Endothelial cell of umbilical vein (primary cell): Measurements from ENCODE around the gene CPNE5. TPM values are rescaled to one million over a fixed set of nuclear protein-coding genes. Genes with fewer than 3 reads are reported as not detected.

Experiments
- BruUV-seq: library from RNA; stranded (reverse); fragments of 400-500 nt; replicated peaks from 2 replicates; lab custom pipeline; 2021; lab: Mats Ljungman, UMichigan
- CTCF ChIA-PET: fragments of 300-600, 350-600 bp; sonication (Branson Sonifier 250); formaldehyde crosslinking; loops from one replicate; lab custom pipeline; 2021; ENCODE audit warnings: antibody characterized with exemption, inconsistent platforms; lab: Charles Lee
- POLR2A ChIA-PET: fragments of 300-600, 350-600 bp; sonication (Branson Sonifier 250); formaldehyde crosslinking; loops from one replicate; lab custom pipeline; 2021; ENCODE audit warnings: antibody characterized with exemption, inconsistent platforms; lab: Charles Lee
- DNase-seq: peaks from one replicate; pipeline ENCODE4 v3.0.0-alpha.2; 2011; ENCODE audit warnings: low read depth, low spot score
- FAIRE-seq: peaks from 2 replicates; lab custom pipeline; 2011; peaks lifted over from hg19 to GRCh38; lab: Jason Lieb, UNC
- H2AFZ ChIP-seq: 2 replicates; pipeline ENCODE4 v1.6.0; 2012; ENCODE audit warnings: low read depth, low read length, control low read depth, inconsistent platforms
- H3K27ac ChIP-seq: 2 replicates; pipeline ENCODE4 v1.5.1; 2011; ENCODE audit warnings: low read depth, mild to moderate bottlenecking, control low read depth, low read length, moderate library complexity; ENCODE audit not compliant: insufficient read depth
- H3K27me3 ChIP-seq, 2 experiments: 2 replicates each; pipeline versions ENCODE4 v1.6.0 to v1.6.1; 2011; ENCODE audit warnings: low read length in 2 of 2, mixed read lengths in 1 of 2; ENCODE audit not compliant: control insufficient read depth in 2 of 2, insufficient read depth in 2 of 2
- H3K36me3 ChIP-seq, 2 experiments: 2 replicates in 1 of 2; 3 replicates in 1 of 2; pipeline ENCODE4 v1.5.1; 2011; ENCODE audit warnings: low read length in 2 of 2, mild to moderate bottlenecking in 1 of 2, moderate library complexity in 1 of 2; ENCODE audit not compliant: control insufficient read depth in 2 of 2, insufficient read depth in 2 of 2; ENCODE audit errors: extremely low read depth in 1 of 2
- H3K4me1 ChIP-seq: 3 replicates; pipeline ENCODE4 v1.5.1; 2011; ENCODE audit warnings: mild to moderate bottlenecking, low read length; ENCODE audit not compliant: control insufficient read depth, insufficient read depth; ENCODE audit errors: extremely low read depth
- H3K4me2 ChIP-seq: 2 replicates; pipeline ENCODE4 v1.6.1; 2011; ENCODE audit warnings: low read length, control low read depth, mixed read lengths; ENCODE audit not compliant: insufficient read depth
- H3K4me3 ChIP-seq, 3 experiments: fragments of 200-600 bp in 1 of 3; sonication (generic), shearing (Covaris generic) in 1 of 3; replicated peaks in 1 of 3; 2 replicates each; pipeline ENCODE4 v1.5.1; 2011 to 2016; ENCODE audit warnings: control low read depth in 3 of 3, low read length in 3 of 3, mild to moderate bottlenecking in 2 of 3, inconsistent platforms in 1 of 3, low read depth in 1 of 3, moderate library complexity in 1 of 3; ENCODE audit not compliant: insufficient read depth in 1 of 3
- H3K79me2 ChIP-seq: 2 replicates; pipeline ENCODE4 v1.6.0; 2012; ENCODE audit warnings: low read length, inconsistent platforms; ENCODE audit not compliant: control insufficient read depth, insufficient read depth
- H3K9ac ChIP-seq: replicated peaks from 2 replicates; pipeline ENCODE3; 2011; ENCODE audit warnings: low read length, control low read depth; ENCODE audit not compliant: insufficient read depth; ENCODE audit errors: extremely low read depth
- H3K9me1 ChIP-seq: replicated peaks from 3 replicates; pipeline ENCODE4 v1.6.0; 2011; ENCODE audit warnings: mild to moderate bottlenecking, low read length; ENCODE audit not compliant: control insufficient read depth, insufficient read depth; ENCODE audit errors: extremely low read depth
- H3K9me3 ChIP-seq: replicated peaks from 2 replicates; pipeline ENCODE4 v1.5.1; 2012; ENCODE audit warnings: low read length, inconsistent platforms; ENCODE audit not compliant: control insufficient read depth, insufficient read depth
- H4K20me1 ChIP-seq: replicated peaks from 2 replicates; pipeline ENCODE3; 2011; ENCODE audit warnings: mild to moderate bottlenecking, low read length; ENCODE audit not compliant: control insufficient read depth, insufficient read depth; ENCODE audit errors: extremely low read depth
- CTCF ChIP-seq, 2 donors: IDR thresholded peaks; 1 replicate in 1 of 2; 2 replicates in 1 of 2; pipeline ENCODE4 v1.5.1; 2011; ENCODE audit warnings: low read length in 2 of 2, mild to moderate bottlenecking in 2 of 2, moderate library complexity in 2 of 2, control low read depth in 1 of 2, inconsistent platforms in 1 of 2, low read depth in 1 of 2; ENCODE audit not compliant: insufficient read depth in 1 of 2; ENCODE audit errors: extremely low read depth in 1 of 2
- EZH2 ChIP-seq: IDR thresholded peaks from 2 replicates; pipeline ENCODE4 v1.6.1; 2012; ENCODE audit warnings: borderline replicate concordance, low read depth, mild to moderate bottlenecking, moderate library complexity, low read length, inconsistent platforms; ENCODE audit not compliant: severe bottlenecking
- FOS ChIP-seq: IDR thresholded peaks from 2 replicates; pipeline ENCODE4 v1.6.1; 2011; ENCODE audit warnings: mild to moderate bottlenecking, low read length, moderate library complexity, borderline replicate concordance; ENCODE audit not compliant: insufficient read depth
- GATA2 ChIP-seq: IDR thresholded peaks from 2 replicates; pipeline ENCODE4 v1.7.0; 2011; ENCODE audit warnings: low read depth, mild to moderate bottlenecking, moderate library complexity, mixed read lengths, low read length; ENCODE audit not compliant: insufficient read length, insufficient read depth
- JUN ChIP-seq: IDR thresholded peaks from 2 replicates; pipeline ENCODE4 v1.6.1; 2011; ENCODE audit warnings: borderline replicate concordance, low read depth; ENCODE audit not compliant: insufficient read length, insufficient read depth
- MAX ChIP-seq: IDR thresholded peaks from 2 replicates; pipeline ENCODE4 v1.6.1; 2011; ENCODE audit not compliant: insufficient read depth, insufficient read length
- MYC ChIP-seq: IDR thresholded peaks from one replicate; pipeline ENCODE4 v1.6.1; 2011; ENCODE audit warnings: mild to moderate bottlenecking, low read depth, low read length
- POLR2A ChIP-seq: IDR thresholded peaks from 2 replicates; pipeline ENCODE4 v1.6.1; 2012; ENCODE audit warnings: low read depth, mild to moderate bottlenecking, control low read depth, low read length
- POLR2AphosphoS5 ChIP-seq: IDR thresholded peaks from 2 replicates; pipeline ENCODE4 v1.6.1; 2012; ENCODE audit warnings: low read depth, mild to moderate bottlenecking, control low read depth, low read length, moderate library complexity; ENCODE audit not compliant: insufficient read depth
- dilution Hi-C: fragments of 300-500 bp; cut with MboI; formaldehyde crosslinking; loops from one replicate; pipeline ENCODE4 v1.15.0; 2019; ENCODE audit warnings: low sequenced_read_pairs; ENCODE audit not compliant: extremely low pct_ligation_motif_present
- intact Hi-C: fragments of 100-400 bp; cut with micrococcal nuclease; formaldehyde crosslinking; loops from one replicate; pipeline ENCODE4 v1.10.0; 2022
- polyA plus RNA-seq, 4 experiments: library from polyadenylated mRNA; depleted of rRNA in 3 of 4; stranded (reverse) in 3 of 4; unstranded in 1 of 4; fragments of >200 nt; gene quantifications; 2 replicates each; pipeline versions ENCODE4 v1.2.1 to v1.2.3, GENCODE V29; 2011 to 2012; ENCODE audit warnings: missing spikeins in 1 of 4
- total RNA-seq: library from RNA; stranded (reverse); gene quantifications from 2 replicates; pipeline ENCODE4 v1.2.3, GENCODE V29; 2021

Gene CPNE5
- total and polyA plus RNA-seq, 2 donors (not counting 3 experiments of a cell fraction or from before 2014, with no cell fraction given) = 18.8 to 49.4 TPM

GRCh38 chr6:36814249-36814648, 25.0 kb downstream of the CPNE5 start:
- Histone ChIP-seq H3K4me1 (peaks cover 4% of the 10 kb centered on the region), H4K20me1 (no peaks in the 10 kb centered on the region), H3K36me3 (peaks cover 0 to 2% of the 10 kb centered on the region in 2 experiments), H3K9me3 (no peaks in the 10 kb centered on the region), H3K9ac (no peak overlapping the region), H3K9me1 (no peaks in the 10 kb centered on the region), H3K4me3 (no peak overlapping the region), H2AFZ (no peak overlapping the region), H3K27me3 (no peaks in the 10 kb centered on the region), H3K27ac (no peak overlapping the region), H3K4me2 (no peak overlapping the region), H3K79me2 (no peaks in the 10 kb centered on the region)
- ChIA-PET CTCF (interaction anchor here (1.0 to 5.7 kb wide), 3 partner anchors 16 to 37 kb away, joined by 3 to 95 read pairs (median 15); no protein-coding TSS in a partner anchor), POLR2A (no interaction called here)
- dilution Hi-C loops (loop anchor here (5.0 kb wide), 1 partner anchor 38 kb away; no protein-coding TSS in a partner anchor), intact Hi-C loops (no loop called here)
- TF ChIP-seq MYC = no peak
- DNase-seq = no peak
- no TSS peak for BruUV-seq
- FAIRE-seq = no peak

- BruUV-seq = no TSS peak
- dilution Hi-C loops (loop anchor here (5.0 kb wide), 1 partner anchor 39 kb away; no protein-coding TSS in a partner anchor), intact Hi-C loops (no loop called here)
- ChIA-PET POLR2A (no interaction called here), CTCF (interaction anchor here (1.4 to 5.7 kb wide), 3 partner anchors 20 to 38 kb away, joined by 3 to 95 read pairs (median 15); no protein-coding TSS in a partner anchor)
- FAIRE-seq (no peak), DNase-seq (no peak)
- Histone ChIP-seq H3K9me3 (no peaks in the 10 kb centered on the region), H3K4me3 (no peak overlapping the region), H4K20me1 (no peaks in the 10 kb centered on the region), H3K79me2 (no peaks in the 10 kb centered on the region), H3K27ac (no peak overlapping the region), H2AFZ (no peak overlapping the region), H3K4me1 (peaks cover 4% of the 10 kb centered on the region), H3K27me3 (no peaks in the 10 kb centered on the region), H3K4me2 (no peak overlapping the region), H3K36me3 (peaks cover 0 to 2% of the 10 kb centered on the region in 2 experiments), H3K9ac (no peak overlapping the region), H3K9me1 (no peaks in the 10 kb centered on the region)
- TF ChIP-seq POLR2AphosphoS5 = no peak
- no peak for TF ChIP-seq POLR2A
- TF ChIP-seq CTCF (IDR thresholded peaks at IDR 0.05; ENCODE audit: extremely low read depth in 1 of 2, insufficient read depth in 1 of 2, low read depth in 1 of 2, low read length in 2 of 2) = no peak
- TF ChIP-seq EZH2 = no peak
- no peak for TF ChIP-seq GATA2
- no peak for TF ChIP-seq JUN
- TF ChIP-seq FOS = no peak
- no peak for TF ChIP-seq MAX
- TF ChIP-seq MYC = no peak
Measured at GRCh38 chr6:36813526-36813925, 25.7 kb downstream of the CPNE5 start.
